ENCODE results near the gene B3GNT7.
"Not testable (repeated sequence)": the region's sequence is repeated elsewhere in the genome, so short reads cannot be mapped to it uniquely, and the experiment has no call there.

B3GNT7 gene

DNA sequence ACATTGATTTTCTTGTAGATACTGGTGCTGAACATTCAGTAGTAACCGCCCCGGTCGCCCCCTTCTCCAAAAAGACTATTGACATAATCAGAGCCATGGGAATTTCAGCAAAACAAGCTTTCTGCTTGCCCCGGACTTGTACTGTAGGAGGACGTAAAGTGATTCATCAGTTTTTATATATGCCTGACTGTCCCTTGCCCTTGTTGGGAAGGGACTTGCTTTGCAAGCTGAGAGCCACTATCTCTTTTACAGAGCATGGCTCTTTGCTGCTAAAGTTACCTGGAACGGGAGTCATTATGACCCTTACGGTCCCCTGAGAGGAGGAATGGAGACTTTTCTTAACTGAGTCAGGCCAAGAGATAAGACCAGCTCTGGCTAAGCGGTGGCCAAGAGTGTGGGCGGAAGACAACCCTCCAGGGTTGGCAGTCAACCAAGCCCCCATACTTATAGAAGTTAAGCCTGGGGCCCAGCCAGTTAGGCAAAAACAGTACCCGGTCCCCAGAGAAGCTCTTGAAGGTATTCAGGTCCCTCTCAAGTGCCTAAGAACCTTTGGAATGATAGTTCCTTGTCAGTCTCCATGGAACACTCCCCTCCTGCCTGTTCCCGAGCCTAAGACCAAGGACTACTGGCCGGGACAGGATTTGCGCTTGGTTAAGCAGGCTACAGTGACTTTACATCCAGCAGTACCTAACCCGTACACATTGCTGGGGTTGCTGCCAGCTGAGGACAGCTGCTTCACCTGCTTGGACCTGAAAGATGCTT lies 8.1 kb downstream of the B3GNT7 start:
- DNase-seq (ENCODE audit: low read depth in 3 of 3), result not testable (repeated sequence)

DNA sequence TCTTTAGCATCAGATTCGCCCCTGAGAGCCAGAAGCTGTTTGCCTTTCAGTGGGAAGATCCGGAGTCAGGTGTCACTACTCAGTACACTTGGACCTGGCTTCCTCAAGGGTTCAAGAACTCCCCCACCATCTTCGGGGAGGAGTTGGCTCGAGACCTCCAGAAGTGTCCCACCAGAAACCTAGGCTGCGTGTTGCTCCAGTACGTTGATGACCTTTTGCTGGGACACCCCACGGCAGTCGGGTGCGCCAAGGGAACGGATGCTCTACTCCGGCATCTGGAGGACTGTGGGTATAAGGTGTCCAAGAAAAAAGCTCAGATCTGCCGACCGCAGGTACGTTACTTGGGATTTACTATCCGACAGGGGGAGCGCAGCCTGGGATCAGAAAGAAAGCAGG lies 8.7 kb downstream of the B3GNT7 start:
- not testable (repeated sequence) for DNase-seq (ENCODE audit: low read depth in 3 of 3)

- peak in 1 of 3 experiments; percentile 22 for DNase-seq (ENCODE audit: low read depth in 3 of 3)
These were observed 10.3 kb downstream of the B3GNT7 start for GRCh38 chr2:231405601-231406367.

- DNase-seq (ENCODE audit: low read depth in 3 of 3), result not testable (repeated sequence)
These were observed 12.2 kb downstream of the B3GNT7 start for GRCh38 chr2:231407686-231408085.

GRCh38 chr2:231408304-231408703 lies 12.8 kb downstream of the B3GNT7 start:
- DNase-seq (ENCODE audit: low read depth in 3 of 3), result not testable (repeated sequence)

- DNase-seq (ENCODE audit: low read depth in 3 of 3), result no peak
These were observed 14.3 kb downstream of the B3GNT7 start for GRCh38 chr2:231409776-231410175.

- no peak for DNase-seq (ENCODE audit: low read depth in 3 of 3)
These were observed 14.9 kb downstream of the B3GNT7 start for GRCh38 chr2:231410293-231411004.

DNA sequence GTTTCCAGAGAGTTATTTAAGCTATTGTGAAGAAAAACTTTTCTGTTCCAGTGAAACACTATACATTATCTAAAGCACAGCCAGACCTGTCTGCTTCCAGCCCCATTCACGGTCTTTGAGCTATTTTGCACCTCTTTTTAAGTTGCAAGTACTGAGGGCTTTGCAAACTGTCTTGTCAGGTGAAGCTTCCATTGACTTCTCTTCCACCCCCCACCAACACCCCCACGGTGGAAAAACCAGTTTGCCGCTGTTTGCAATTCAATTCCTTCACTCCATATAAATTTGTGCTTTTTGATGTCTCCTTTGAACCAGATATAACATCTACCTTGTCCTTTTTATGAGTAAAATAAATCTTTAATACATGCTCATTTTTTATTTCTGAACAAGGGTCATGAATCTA lies 15.7 kb downstream of the B3GNT7 start:
- DNase-seq (ENCODE audit: low read depth in 3 of 3), result no peak

- peak in 2 of 3 experiments; percentile 48 to 77 for DNase-seq (ENCODE audit: low read depth in 3 of 3)
These were observed 16.5 kb downstream of the B3GNT7 start for GRCh38 chr2:231411831-231412617.

DNA sequence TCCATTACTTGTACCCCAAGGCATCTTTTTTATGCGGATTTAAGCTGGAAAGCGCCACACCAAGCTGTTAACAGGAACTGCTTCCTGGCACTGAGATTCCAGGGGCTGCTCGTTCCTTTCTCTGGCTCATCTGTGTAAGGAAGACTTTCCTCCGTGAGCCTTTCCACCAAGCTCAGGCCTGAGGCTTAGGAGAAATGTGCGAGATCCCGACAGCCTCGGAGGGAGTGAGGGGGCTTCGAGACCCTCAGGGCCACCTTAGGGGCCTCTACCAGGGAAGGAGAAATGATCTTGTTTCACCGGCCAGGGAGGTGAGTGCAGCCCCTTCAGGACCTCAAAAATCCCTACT lies 17.1 kb downstream of the B3GNT7 start:
- DNase-seq (ENCODE audit: low read depth in 3 of 3), result no peak

GRCh38 chr2:231413456-231413855 lies 17.9 kb downstream of the B3GNT7 start:
- DNase-seq (ENCODE audit: low read depth in 3 of 3), result no peak

GRCh38 chr2:231413921-231414476 lies 18.5 kb downstream of the B3GNT7 start:
- no peak for DNase-seq (ENCODE audit: low read depth in 3 of 3)

- no peak for DNase-seq (ENCODE audit: low read depth in 3 of 3)
These were observed 19.5 kb downstream of the B3GNT7 start for GRCh38 chr2:231415029-231415428.

DNA sequence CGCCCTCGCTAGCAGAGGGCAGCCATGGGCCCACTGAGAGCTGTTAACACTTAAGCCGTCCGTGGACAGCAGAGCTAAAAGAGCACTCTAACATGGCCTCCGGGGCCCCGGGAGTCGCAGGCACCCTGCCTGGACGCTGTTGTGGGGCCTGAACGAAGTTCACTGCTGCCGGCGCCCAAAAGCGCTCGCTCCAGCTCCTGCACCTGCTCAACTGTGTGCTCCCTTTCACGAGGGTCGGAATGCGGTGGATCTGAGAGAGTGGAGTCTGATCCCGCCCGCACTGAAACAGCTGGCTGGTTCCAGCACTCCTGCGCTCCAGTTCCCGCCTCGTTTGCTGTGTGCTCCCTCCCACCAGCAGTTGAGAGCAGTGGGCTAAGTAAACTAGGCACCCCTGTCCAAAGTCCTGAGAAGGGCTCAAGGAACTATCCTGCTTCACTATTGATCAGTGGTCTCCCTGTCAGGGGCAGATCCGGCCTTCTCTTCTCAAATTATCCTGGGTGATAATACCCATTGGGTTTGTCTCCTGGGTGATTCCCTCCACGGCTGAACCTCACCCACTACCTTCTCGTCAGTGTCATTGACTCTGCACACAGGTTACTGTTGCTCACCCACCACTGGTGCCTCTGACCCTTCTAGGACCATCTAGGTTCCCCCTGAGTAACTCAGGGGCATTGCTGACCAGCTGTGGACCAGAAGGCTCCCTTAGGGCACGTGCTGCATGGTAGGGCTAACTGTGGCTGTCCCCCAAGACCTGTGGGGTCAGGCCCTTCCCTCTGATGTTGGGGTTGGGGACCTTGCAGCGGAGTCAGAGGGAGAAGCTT lies 23.5 kb downstream of the B3GNT7 start:
- no peak for DNase-seq (ENCODE audit: low read depth in 3 of 3)

DNA sequence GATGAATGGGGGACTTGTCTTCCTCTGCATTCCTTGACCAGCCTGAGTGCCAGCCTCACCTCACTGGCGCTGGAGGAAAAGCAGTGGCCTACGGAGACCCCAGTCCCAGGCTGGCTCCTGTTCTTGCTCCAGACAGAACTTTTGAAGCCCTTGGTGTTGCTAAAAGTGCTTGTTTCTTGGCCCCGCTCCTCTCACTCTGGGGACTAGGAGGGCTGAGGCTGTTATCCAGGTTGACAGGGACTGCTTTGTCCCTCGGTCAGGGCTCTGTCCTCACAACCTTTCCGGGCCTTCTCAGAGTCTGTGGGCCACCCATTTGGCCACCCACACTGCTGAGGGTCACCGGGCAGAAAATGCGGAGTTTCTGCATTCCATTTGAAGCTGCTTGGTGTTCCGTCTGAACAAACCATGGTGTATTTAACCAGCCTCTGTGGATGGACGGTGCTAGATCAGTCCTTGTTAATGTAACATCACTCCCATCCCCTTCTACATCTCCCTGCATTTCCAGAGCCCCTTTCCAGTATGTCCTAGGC lies 25.6 kb downstream of the B3GNT7 start:
- DNase-seq (ENCODE audit: low read depth in 3 of 3), result no peak

DNA sequence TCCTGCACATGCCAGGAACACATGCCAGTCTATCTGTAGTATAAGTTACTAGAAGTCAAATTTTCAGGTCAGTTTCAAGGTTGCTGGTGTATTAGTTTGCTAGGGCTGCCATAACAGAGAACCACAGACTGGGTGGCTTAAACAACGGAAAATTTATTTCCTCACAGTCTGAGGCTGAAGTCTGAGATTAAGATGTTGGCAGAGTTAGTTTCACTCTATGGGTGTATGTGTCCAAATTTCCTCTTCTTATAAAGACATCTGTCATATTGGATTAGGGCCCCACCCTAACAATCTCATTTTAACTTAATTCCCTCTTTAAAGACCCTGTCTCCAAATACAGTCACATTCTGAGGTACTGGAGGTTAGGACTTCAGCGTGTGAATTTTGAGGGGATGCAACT lies 26.5 kb downstream of the B3GNT7 start:
- no peak for DNase-seq (ENCODE audit: low read depth in 3 of 3)

- DNase-seq (ENCODE audit: low read depth in 3 of 3), result no peak
These were observed 27.7 kb downstream of the B3GNT7 start for GRCh38 chr2:231423176-231423575.

GRCh38 chr2:231425291-231425810 lies 29.8 kb downstream of the B3GNT7 start:
- DNase-seq (ENCODE audit: low read depth in 3 of 3), result no peak

DNA sequence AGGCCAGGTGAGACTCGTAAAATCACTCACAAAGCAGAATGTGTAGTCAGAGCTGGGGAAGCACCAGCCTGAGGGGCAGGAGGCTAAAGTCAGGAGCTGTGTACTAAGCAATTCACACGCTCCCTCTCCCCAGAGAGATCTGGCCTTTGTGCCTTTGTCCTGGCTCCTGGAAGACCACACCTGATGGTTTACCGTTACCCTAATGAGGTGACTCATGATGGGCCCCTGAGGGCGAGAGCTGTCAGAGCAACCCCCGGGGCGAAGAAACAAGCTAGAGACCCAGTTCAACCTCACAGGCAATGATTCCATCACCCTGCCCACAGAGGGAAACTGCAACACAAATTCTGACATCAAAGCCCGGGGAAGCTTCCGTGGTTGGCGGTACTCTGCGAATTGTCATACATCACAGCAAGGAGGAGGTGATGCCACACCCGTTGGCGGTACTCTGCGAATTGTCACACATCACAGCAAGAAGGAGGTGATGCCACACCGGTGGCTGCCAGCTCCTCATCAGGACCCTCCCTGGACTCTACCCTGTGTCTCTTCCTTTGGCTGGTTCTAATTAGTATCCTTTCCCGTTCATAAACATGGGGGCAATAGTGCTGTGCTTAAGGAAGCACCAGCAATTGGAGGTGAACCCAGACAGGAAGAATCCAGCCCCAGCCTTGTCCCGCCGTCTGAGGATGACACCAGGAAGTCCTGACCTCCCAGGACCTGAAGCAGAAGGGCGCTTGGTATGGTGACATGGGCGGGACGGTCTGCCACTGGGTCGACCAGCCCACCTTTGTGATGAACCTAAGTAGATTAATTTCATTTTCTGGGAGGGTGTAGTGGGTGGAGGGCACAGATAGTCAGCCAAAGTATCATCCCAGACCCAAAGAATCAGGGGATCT lies 30.5 kb downstream of the B3GNT7 start:
- peak in 1 of 3 experiments; percentile 20 for DNase-seq (ENCODE audit: low read depth in 3 of 3)
